HepG2 (cell line): ENCODE measurements around the gene PLXNA1. TPM values are rescaled to one million over a fixed set of nuclear protein-coding genes. Genes with fewer than 3 reads are reported as not detected.

ENCODE experiments used
- AHDC1 ChIP-seq: sonication (generic); formaldehyde crosslinking; IDR thresholded peaks from 2 replicates; pipeline ENCODE4 v1.5.1; 2020; ENCODE audit warnings: mild to moderate bottlenecking, missing genetic modification reagents, borderline replicate concordance
- ARID3A ChIP-seq: IDR thresholded peaks from 2 replicates; pipeline ENCODE4 v1.6.1; 2012; ENCODE audit warnings: low read depth, low read length, improper control_type of control experiment
- PHF8 ChIP-seq: sonication (generic); formaldehyde crosslinking; IDR thresholded peaks from 2 replicates; pipeline ENCODE4 v1.5.0; 2020; ENCODE audit warnings: missing genetic modification reagents
- SOX13 ChIP-seq, 3 experiments: fragments of 450-650 bp in 1 of 3; sonication (generic) in 1 of 3; formaldehyde crosslinking in 1 of 3; IDR thresholded peaks in 2 of 3; conservative IDR thresholded peaks in 1 of 3; 2 replicates each; pipeline versions ENCODE4 v1.5.0 to v1.6.1; 2016 to 2020; ENCODE audit warnings: antibody characterized with exemption in 1 of 3, mild to moderate bottlenecking in 1 of 3, missing compliant biosample characterization in 1 of 3, missing genetic modification reagents in 1 of 3, moderate library complexity in 1 of 3
- THAP11 ChIP-seq: IDR thresholded peaks from 2 replicates; pipeline ENCODE4 v1.6.1; 2016; ENCODE audit warnings: missing biosample characterization, missing genetic modification reagents
- ZNF256 ChIP-seq: sonication (generic); formaldehyde crosslinking; conservative IDR thresholded peaks from 2 replicates; pipeline ENCODE4 v1.4.0; 2020; ENCODE audit warnings: missing genetic modification reagents
- ZNF577 ChIP-seq: sonication (generic); formaldehyde crosslinking; IDR thresholded peaks from 2 replicates; pipeline ENCODE4 v1.4.0; 2020; ENCODE audit warnings: mild to moderate bottlenecking, low read depth, missing genetic modification reagents, borderline replicate concordance
- ZNF766 ChIP-seq: sonication (generic); formaldehyde crosslinking; IDR thresholded peaks from 2 replicates; pipeline ENCODE4 v1.5.0; 2020; ENCODE audit warnings: missing genetic modification reagents, borderline replicate concordance
- polyA plus RNA-seq, 8 experiments: library from polyadenylated mRNA; depleted of rRNA in 3 of 8; stranded (reverse) in 7 of 8; unstranded in 1 of 8; fragments of >200 nt; fragmentation: Illumina TruSeq in 4 of 8; extraction: Trizol in 4 of 8; gene quantifications; 2 replicates each; pipeline versions ENCODE4 v1.2.1 to v1.2.3, GENCODE V29; 2011 to 2016; ENCODE audit warnings: low read depth in 4 of 8, missing spikeins in 1 of 8, mixed read lengths in 1 of 8; ENCODE audit not compliant: insufficient read depth in 1 of 8
- total RNA-seq, 5 experiments: library from RNA; depleted of rRNA; stranded (reverse); fragments of >200 nt; fragmentation: Illumina TruSeq; extraction: Trizol; gene quantifications; 2 replicates each; pipeline ENCODE4 v1.2.3, GENCODE V29; 2016; ENCODE audit warnings: low read depth in 1 of 5
- TF ChIP-seq, protein P1 (sequence below): sonication (generic); formaldehyde crosslinking; IDR thresholded peaks from 2 replicates; pipeline ENCODE4 v1.9.0; 2021; ENCODE audit warnings: mild to moderate bottlenecking, missing genetic modification reagents
- TF ChIP-seq, protein P2 (sequence below): sonication (generic); formaldehyde crosslinking; IDR thresholded peaks from 2 replicates; pipeline ENCODE4 v1.4.0; 2020; ENCODE audit warnings: missing genetic modification reagents, borderline replicate concordance

PLXNA1 gene
- total and polyA plus RNA-seq, 2 of the 13 experiments (the other 11 are each of a cell fraction or from before 2014, with no cell fraction given) = 16.6 to 18.2 TPM

DNA sequence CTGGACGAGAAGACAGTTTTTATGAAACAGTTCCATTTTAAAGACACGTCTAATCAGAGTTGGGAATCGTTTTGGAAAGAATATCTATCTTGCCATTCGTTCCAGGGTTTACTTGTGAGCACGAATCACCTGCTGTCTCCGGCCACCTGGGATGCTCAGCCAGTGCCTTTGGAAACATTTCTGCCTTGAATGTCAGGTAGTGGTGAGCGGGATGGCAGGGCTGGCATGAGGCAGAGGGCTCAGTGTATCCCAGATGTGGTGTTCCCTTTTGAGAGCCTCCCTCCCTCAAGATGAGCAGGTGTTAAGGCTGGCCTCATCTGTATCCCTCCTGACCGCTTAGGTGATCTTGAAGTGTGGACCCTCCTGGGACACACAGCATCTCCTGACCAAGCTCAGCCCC is 47.9 kb upstream of the PLXNA1 start (continued):
- TF ChIP-seq ZNF766 (no peak), ZNF577 (CRISPR knock-in tag) (no peak), SOX13 (IDR thresholded peaks at IDR 0.05) (no peak), SOX13 (CRISPR knock-in tag; conservative IDR thresholded peaks at IDR 0.05 in 1 of 2, IDR thresholded peaks at IDR 0.05 in 1 of 2) (no peak), ARID3A (no peak), AHDC1 (no peak), THAP11 (CRISPR knock-in tag) (no peak), ZNF256 (CRISPR knock-in tag) (no peak), PHF8 (CRISPR knock-in tag) (no peak)
- TF ChIP-seq, protein P1, sequence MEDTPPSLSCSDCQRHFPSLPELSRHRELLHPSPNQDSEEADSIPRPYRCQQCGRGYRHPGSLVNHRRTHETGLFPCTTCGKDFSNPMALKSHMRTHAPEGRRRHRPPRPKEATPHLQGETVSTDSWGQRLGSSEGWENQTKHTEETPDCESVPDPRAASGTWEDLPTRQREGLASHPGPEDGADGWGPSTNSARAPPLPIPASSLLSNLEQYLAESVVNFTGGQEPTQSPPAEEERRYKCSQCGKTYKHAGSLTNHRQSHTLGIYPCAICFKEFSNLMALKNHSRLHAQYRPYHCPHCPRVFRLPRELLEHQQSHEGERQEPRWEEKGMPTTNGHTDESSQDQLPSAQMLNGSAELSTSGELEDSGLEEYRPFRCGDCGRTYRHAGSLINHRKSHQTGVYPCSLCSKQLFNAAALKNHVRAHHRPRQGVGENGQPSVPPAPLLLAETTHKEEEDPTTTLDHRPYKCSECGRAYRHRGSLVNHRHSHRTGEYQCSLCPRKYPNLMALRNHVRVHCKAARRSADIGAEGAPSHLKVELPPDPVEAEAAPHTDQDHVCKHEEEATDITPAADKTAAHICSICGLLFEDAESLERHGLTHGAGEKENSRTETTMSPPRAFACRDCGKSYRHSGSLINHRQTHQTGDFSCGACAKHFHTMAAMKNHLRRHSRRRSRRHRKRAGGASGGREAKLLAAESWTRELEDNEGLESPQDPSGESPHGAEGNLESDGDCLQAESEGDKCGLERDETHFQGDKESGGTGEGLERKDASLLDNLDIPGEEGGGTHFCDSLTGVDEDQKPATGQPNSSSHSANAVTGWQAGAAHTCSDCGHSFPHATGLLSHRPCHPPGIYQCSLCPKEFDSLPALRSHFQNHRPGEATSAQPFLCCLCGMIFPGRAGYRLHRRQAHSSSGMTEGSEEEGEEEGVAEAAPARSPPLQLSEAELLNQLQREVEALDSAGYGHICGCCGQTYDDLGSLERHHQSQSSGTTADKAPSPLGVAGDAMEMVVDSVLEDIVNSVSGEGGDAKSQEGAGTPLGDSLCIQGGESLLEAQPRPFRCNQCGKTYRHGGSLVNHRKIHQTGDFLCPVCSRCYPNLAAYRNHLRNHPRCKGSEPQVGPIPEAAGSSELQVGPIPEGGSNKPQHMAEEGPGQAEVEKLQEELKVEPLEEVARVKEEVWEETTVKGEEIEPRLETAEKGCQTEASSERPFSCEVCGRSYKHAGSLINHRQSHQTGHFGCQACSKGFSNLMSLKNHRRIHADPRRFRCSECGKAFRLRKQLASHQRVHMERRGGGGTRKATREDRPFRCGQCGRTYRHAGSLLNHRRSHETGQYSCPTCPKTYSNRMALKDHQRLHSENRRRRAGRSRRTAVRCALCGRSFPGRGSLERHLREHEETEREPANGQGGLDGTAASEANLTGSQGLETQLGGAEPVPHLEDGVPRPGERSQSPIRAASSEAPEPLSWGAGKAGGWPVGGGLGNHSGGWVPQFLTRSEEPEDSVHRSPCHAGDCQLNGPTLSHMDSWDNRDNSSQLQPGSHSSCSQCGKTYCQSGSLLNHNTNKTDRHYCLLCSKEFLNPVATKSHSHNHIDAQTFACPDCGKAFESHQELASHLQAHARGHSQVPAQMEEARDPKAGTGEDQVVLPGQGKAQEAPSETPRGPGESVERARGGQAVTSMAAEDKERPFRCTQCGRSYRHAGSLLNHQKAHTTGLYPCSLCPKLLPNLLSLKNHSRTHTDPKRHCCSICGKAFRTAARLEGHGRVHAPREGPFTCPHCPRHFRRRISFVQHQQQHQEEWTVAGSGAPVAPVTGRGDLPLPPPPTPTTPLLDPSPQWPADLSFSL (CRISPR knock-in tag) = no peak
- TF ChIP-seq, protein P2, sequence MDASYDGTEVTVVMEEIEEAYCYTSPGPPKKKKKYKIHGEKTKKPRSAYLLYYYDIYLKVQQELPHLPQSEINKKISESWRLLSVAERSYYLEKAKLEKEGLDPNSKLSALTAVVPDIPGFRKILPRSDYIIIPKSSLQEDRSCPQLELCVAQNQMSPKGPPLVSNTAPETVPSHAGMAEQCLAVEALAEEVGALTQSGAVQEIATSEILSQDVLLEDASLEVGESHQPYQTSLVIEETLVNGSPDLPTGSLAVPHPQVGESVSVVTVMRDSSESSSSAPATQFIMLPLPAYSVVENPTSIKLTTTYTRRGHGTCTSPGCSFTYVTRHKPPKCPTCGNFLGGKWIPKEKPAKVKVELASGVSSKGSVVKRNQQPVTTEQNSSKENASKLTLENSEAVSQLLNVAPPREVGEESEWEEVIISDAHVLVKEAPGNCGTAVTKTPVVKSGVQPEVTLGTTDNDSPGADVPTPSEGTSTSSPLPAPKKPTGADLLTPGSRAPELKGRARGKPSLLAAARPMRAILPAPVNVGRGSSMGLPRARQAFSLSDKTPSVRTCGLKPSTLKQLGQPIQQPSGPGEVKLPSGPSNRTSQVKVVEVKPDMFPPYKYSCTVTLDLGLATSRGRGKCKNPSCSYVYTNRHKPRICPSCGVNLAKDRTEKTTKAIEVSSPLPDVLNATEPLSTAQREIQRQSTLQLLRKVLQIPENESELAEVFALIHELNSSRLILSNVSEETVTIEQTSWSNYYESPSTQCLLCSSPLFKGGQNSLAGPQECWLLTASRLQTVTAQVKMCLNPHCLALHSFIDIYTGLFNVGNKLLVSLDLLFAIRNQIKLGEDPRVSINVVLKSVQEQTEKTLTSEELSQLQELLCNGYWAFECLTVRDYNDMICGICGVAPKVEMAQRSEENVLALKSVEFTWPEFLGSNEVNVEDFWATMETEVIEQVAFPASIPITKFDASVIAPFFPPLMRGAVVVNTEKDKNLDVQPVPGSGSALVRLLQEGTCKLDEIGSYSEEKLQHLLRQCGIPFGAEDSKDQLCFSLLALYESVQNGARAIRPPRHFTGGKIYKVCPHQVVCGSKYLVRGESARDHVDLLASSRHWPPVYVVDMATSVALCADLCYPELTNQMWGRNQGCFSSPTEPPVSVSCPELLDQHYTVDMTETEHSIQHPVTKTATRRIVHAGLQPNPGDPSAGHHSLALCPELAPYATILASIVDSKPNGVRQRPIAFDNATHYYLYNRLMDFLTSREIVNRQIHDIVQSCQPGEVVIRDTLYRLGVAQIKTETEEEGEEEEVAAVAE = no peak
